SK-N-SH treated with all-trans-retinoic acid at 6 μM for 48 hours (cell line): Measurements from ENCODE around the gene F8.

Experiments used
- ATAC-seq: fragments of 200-7000 bp; cut with Tn5 transposase; 3 replicates; pipeline ENCODE4 v1.9.1; 2020; ENCODE audit warnings: mild to moderate bottlenecking, moderate library complexity
- ARNTL ChIP-seq: fragments of 450-650 bp; formaldehyde crosslinking; IDR thresholded peaks from 2 replicates; pipeline ENCODE4 v1.5.0; 2020; ENCODE audit warnings: low read depth, mild to moderate bottlenecking, moderate library complexity, borderline replicate concordance
- BACH2 ChIP-seq: fragments of 250-450 bp; sonication (Bioruptor Pico); IDR thresholded peaks from 2 replicates; pipeline ENCODE4 v1.9.0; 2021; ENCODE audit warnings: mild to moderate bottlenecking, borderline replicate concordance
- CSDC2 ChIP-seq: fragments of 250-450 bp; sonication (Bioruptor Pico); IDR thresholded peaks from 2 replicates; pipeline ENCODE4 v1.5.0; 2020; ENCODE audit warnings: mild to moderate bottlenecking, moderate library complexity
- GLIS3 ChIP-seq: fragments of 250-450 bp; sonication (Bioruptor Pico); IDR thresholded peaks from 2 replicates; pipeline ENCODE4 v1.5.0; 2020; ENCODE audit warnings: mild to moderate bottlenecking, moderate library complexity
- ISL1 ChIP-seq: fragments of 250-450 bp; sonication (Bioruptor Pico); IDR thresholded peaks from 2 replicates; pipeline ENCODE4 v2.1.2; 2022; ENCODE audit warnings: mild to moderate bottlenecking, moderate library complexity
- OSR1 ChIP-seq: fragments of 250-450 bp; sonication (Bioruptor Pico); IDR thresholded peaks from 2 replicates; pipeline ENCODE4 v1.8.0; 2022; ENCODE audit warnings: moderate library complexity, mild to moderate bottlenecking, inconsistent platforms
- PPARA ChIP-seq: fragments of 250-450 bp; sonication (Bioruptor Pico); IDR thresholded peaks from 2 replicates; pipeline ENCODE4 v1.5.0; 2020; ENCODE audit warnings: mild to moderate bottlenecking, borderline replicate concordance
- RARB ChIP-seq: fragments of 250-450 bp; sonication (Bioruptor Pico); IDR thresholded peaks from 2 replicates; pipeline ENCODE4 v1.8.0; 2021; ENCODE audit warnings: mild to moderate bottlenecking, moderate library complexity
- TCF4 ChIP-seq: fragments of 250-450 bp; sonication (Bioruptor Pico); IDR thresholded peaks from 2 replicates; pipeline ENCODE4 v1.8.0; 2021; ENCODE audit warnings: mild to moderate bottlenecking, moderate library complexity, borderline replicate concordance
- TOX ChIP-seq: fragments of 250-450 bp; sonication (Bioruptor Pico); IDR thresholded peaks from 2 replicates; pipeline ENCODE4 v1.8.0; 2021; ENCODE audit warnings: mild to moderate bottlenecking, moderate library complexity, borderline replicate concordance
- ZC3H10 ChIP-seq: fragments of 250-450 bp; sonication (Bioruptor Pico); IDR thresholded peaks from 2 replicates; pipeline ENCODE4 v1.5.1; 2021; ENCODE audit warnings: mild to moderate bottlenecking, moderate library complexity
- ZFP3 ChIP-seq: fragments of 250-450 bp; sonication (Bioruptor Pico); IDR thresholded peaks from 2 replicates; pipeline ENCODE4 v1.5.0; 2020; ENCODE audit warnings: mild to moderate bottlenecking, moderate library complexity
- ZNF565 ChIP-seq: fragments of 450-650 bp; formaldehyde crosslinking; conservative IDR thresholded peaks from 2 replicates; pipeline ENCODE4 v1.5.0; 2020; ENCODE audit warnings: low read depth, mild to moderate bottlenecking, moderate library complexity
- ZNF70 ChIP-seq: fragments of 450-650 bp; formaldehyde crosslinking; IDR thresholded peaks from 2 replicates; pipeline ENCODE4 v1.5.0; 2020; ENCODE audit warnings: mild to moderate bottlenecking, moderate library complexity
- ZNF8 ChIP-seq: fragments of 450-650 bp; formaldehyde crosslinking; IDR thresholded peaks from 2 replicates; pipeline ENCODE4 v1.5.0; 2020; ENCODE audit warnings: mild to moderate bottlenecking, moderate library complexity
- TF ChIP-seq, protein P1 (sequence below): fragments of 250-450 bp; sonication (Bioruptor Pico); IDR thresholded peaks from 2 replicates; pipeline ENCODE4 v1.5.0; 2020; ENCODE audit warnings: mild to moderate bottlenecking, moderate library complexity
- TF ChIP-seq, protein P2 (sequence below): fragments of 250-450 bp; sonication (Bioruptor Pico); IDR thresholded peaks from 2 replicates; pipeline ENCODE4 v1.8.0; 2021; ENCODE audit warnings: low read depth, mild to moderate bottlenecking, moderate library complexity, borderline replicate concordance
- TF ChIP-seq, protein P3 (sequence below): fragments of 250-450 bp; sonication (Bioruptor Pico); IDR thresholded peaks from 2 replicates; pipeline ENCODE4 v1.5.1; 2020; ENCODE audit warnings: low read depth, mild to moderate bottlenecking, moderate library complexity
- TF ChIP-seq, protein P4 (sequence below): fragments of 250-450 bp; sonication (Bioruptor Pico); IDR thresholded peaks from 2 replicates; pipeline ENCODE4 v1.5.1; 2021; ENCODE audit warnings: mild to moderate bottlenecking, moderate library complexity
- TF ChIP-seq, protein P5 (sequence below): fragments of 250-450 bp; sonication (Bioruptor Pico); IDR thresholded peaks from 2 replicates; pipeline ENCODE4 v1.8.0; 2020; ENCODE audit warnings: mild to moderate bottlenecking, moderate library complexity, borderline replicate concordance

The F8 gene

DNA sequence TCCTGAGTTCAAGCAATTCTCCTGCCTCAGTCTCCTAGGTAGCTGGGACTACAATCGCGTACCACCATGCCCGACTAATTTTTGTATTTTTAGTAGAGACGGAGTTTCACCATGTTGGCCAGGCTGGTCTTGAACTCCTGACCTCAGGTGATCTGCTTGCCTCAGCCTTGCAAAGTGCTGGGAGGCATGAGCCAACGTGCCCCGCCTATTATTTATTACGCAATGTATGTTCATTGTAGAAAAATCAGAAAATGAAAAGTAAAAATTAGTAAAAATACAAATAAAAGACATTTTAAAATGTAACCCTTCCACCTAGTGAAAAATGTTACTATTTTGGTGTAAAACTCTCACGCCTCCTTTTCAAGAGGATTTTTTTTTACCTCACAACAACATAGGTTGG is 122.2 kb downstream of the F8 start:
- no peak for ATAC-seq
- TF ChIP-seq ZNF8 (CRISPR knock-in tag) (no peak), GLIS3 (CRISPR knock-in tag) (no peak), ZC3H10 (CRISPR knock-in tag) (no peak), BACH2 (CRISPR knock-in tag) (no peak), ZFP3 (CRISPR knock-in tag) (no peak), ZNF565 (CRISPR knock-in tag) (no peak), CSDC2 (CRISPR knock-in tag) (no peak), ISL1 (CRISPR knock-in tag) (no peak), ARNTL (CRISPR knock-in tag) (no peak), ZNF70 (CRISPR knock-in tag) (no peak), RARB (CRISPR knock-in tag) (no peak), OSR1 (CRISPR knock-in tag) (no peak), PPARA (CRISPR knock-in tag) (no peak), TOX (no peak), TCF4 (CRISPR knock-in tag) (no peak)
- TF ChIP-seq, protein P1, sequence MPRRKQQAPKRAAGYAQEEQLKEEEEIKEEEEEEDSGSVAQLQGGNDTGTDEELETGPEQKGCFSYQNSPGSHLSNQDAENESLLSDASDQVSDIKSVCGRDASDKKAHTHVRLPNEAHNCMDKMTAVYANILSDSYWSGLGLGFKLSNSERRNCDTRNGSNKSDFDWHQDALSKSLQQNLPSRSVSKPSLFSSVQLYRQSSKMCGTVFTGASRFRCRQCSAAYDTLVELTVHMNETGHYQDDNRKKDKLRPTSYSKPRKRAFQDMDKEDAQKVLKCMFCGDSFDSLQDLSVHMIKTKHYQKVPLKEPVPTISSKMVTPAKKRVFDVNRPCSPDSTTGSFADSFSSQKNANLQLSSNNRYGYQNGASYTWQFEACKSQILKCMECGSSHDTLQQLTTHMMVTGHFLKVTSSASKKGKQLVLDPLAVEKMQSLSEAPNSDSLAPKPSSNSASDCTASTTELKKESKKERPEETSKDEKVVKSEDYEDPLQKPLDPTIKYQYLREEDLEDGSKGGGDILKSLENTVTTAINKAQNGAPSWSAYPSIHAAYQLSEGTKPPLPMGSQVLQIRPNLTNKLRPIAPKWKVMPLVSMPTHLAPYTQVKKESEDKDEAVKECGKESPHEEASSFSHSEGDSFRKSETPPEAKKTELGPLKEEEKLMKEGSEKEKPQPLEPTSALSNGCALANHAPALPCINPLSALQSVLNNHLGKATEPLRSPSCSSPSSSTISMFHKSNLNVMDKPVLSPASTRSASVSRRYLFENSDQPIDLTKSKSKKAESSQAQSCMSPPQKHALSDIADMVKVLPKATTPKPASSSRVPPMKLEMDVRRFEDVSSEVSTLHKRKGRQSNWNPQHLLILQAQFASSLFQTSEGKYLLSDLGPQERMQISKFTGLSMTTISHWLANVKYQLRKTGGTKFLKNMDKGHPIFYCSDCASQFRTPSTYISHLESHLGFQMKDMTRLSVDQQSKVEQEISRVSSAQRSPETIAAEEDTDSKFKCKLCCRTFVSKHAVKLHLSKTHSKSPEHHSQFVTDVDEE (CRISPR knock-in tag): no peak
- TF ChIP-seq, protein P2, sequence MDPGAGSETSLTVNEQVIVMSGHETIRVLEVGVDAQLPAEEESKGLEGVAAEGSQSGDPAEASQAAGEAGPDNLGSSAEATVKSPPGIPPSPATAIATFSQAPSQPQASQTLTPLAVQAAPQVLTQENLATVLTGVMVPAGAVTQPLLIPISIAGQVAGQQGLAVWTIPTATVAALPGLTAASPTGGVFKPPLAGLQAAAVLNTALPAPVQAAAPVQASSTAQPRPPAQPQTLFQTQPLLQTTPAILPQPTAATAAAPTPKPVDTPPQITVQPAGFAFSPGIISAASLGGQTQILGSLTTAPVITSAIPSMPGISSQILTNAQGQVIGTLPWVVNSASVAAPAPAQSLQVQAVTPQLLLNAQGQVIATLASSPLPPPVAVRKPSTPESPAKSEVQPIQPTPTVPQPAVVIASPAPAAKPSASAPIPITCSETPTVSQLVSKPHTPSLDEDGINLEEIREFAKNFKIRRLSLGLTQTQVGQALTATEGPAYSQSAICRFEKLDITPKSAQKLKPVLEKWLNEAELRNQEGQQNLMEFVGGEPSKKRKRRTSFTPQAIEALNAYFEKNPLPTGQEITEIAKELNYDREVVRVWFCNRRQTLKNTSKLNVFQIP (CRISPR knock-in tag): no peak
- TF ChIP-seq, protein P3, sequence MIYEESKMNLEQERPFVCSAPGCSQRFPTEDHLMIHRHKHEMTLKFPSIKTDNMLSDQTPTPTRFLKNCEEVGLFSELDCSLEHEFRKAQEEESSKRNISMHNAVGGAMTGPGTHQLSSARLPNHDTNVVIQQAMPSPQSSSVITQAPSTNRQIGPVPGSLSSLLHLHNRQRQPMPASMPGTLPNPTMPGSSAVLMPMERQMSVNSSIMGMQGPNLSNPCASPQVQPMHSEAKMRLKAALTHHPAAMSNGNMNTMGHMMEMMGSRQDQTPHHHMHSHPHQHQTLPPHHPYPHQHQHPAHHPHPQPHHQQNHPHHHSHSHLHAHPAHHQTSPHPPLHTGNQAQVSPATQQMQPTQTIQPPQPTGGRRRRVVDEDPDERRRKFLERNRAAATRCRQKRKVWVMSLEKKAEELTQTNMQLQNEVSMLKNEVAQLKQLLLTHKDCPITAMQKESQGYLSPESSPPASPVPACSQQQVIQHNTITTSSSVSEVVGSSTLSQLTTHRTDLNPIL (CRISPR knock-in tag): no peak
- TF ChIP-seq, protein P4, sequence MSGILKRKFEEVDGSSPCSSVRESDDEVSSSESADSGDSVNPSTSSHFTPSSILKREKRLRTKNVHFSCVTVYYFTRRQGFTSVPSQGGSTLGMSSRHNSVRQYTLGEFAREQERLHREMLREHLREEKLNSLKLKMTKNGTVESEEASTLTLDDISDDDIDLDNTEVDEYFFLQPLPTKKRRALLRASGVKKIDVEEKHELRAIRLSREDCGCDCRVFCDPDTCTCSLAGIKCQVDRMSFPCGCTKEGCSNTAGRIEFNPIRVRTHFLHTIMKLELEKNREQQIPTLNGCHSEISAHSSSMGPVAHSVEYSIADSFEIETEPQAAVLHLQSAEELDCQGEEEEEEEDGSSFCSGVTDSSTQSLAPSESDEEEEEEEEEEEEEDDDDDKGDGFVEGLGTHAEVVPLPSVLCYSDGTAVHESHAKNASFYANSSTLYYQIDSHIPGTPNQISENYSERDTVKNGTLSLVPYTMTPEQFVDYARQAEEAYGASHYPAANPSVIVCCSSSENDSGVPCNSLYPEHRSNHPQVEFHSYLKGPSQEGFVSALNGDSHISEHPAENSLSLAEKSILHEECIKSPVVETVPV: no peak
- TF ChIP-seq, protein P5, sequence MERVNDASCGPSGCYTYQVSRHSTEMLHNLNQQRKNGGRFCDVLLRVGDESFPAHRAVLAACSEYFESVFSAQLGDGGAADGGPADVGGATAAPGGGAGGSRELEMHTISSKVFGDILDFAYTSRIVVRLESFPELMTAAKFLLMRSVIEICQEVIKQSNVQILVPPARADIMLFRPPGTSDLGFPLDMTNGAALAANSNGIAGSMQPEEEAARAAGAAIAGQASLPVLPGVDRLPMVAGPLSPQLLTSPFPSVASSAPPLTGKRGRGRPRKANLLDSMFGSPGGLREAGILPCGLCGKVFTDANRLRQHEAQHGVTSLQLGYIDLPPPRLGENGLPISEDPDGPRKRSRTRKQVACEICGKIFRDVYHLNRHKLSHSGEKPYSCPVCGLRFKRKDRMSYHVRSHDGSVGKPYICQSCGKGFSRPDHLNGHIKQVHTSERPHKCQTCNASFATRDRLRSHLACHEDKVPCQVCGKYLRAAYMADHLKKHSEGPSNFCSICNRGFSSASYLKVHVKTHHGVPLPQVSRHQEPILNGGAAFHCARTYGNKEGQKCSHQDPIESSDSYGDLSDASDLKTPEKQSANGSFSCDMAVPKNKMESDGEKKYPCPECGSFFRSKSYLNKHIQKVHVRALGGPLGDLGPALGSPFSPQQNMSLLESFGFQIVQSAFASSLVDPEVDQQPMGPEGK: no peak

DNA sequence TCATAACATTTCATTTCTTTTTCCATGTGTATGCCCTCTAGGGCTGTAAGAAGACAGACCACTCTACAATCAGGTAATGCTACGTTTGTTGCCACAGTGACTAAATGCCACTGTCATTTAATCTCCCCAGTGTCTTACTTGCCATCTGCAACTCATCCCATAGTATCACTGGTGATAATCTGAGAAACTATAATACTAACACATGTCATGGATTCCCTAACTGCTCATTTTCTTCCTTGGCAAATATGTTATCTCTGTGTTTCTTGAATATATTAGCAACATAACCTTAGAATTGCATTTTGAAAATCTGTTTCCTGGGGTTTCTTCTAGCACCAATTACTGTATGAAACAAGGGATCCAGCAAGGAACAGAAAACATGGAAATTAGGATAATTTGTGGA is 130.2 kb downstream of the F8 start:
- no peak for ATAC-seq
- TF ChIP-seq ZNF565 (CRISPR knock-in tag) (no peak), CSDC2 (CRISPR knock-in tag) (no peak), OSR1 (CRISPR knock-in tag) (no peak)
- TF ChIP-seq, protein P4: no peak
- TF ChIP-seq, all 23 proteins: peak for 0
